GM19397 (cell line): Measurements from ENCODE around the gene ST6GALNAC3.
"Not testable (repeated sequence)": the region's sequence is repeated elsewhere in the genome, so short reads cannot be mapped to it uniquely, and the experiment has no call there.

Experiments
- ATAC-seq: cut with Tn5 transposase; IDR thresholded peaks from one replicate; pipeline ENCODE4 v1.9.1; 2021; ENCODE audit warnings: mild to moderate bottlenecking, moderate library complexity; ENCODE audit not compliant: unreplicated experiment

Gene ST6GALNAC3

GRCh38 chr1:76105372-76105771 is 30.8 kb downstream of the ST6GALNAC3 start:
- no peak for ATAC-seq

DNA sequence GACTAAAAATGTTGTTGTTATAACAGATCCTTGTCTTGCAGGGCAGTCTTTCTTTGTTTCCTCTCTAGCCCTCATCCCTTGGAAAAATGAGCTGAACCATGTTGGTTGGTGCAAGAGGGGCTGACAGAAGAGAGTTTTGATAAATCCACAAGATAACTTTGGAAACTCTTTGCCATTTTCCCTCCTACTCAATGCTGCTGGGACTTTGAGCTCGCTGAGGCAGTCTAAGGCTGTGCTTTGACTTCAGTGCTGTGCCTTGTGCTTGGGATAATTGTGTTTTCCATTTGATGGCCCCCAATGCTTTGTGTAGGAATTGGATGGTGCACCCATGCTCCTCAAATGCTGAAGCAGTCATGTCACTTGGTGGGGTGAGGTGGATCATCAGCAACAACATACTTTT is 31.7 kb downstream of the ST6GALNAC3 start:
- no peak for ATAC-seq

DNA sequence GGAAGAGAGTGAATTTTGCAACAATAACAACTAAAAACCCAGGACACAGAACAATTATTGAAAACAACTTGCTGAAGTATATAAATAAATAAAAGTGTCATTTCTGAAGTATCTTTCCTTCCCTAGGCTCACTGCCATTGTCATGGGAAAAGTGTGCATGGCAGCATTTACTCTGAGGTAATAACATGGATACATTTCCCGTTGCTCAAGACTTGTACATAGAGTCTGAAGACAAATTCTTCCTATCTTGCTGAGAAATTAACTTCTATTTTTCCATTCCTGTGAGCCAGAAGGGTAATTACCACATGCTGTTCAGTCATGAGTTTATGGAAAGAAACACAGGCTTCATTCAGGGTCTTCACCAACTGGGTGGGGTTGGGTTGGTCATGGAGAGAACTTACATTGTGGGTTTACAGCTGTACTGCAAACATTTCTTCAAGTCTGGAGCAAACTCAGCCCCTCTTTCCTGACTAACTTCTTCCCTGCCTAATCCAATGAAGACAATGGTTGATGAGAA is 32.2 kb downstream of the ST6GALNAC3 start:
- no peak for ATAC-seq

DNA sequence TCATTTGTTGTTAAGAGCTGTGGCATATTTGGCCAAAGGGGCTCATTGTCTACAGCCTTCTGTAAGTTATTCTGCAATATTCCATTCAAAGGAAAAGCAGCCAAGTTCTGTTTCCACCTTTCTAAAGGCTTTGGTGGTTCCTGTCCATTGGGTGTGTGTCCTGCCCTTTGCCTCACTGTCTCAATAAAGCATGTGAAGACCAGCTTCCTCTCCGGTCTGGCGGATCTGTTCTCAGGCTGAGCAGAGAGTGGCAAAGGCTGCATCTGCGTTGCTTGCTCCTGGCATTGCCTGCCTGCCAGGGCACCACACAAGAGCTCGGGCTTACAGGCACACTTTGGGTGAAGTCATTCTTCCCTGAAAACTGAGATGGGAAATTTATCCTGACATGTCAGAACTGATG is 34.9 kb downstream of the ST6GALNAC3 start:
- ATAC-seq = no peak

DNA sequence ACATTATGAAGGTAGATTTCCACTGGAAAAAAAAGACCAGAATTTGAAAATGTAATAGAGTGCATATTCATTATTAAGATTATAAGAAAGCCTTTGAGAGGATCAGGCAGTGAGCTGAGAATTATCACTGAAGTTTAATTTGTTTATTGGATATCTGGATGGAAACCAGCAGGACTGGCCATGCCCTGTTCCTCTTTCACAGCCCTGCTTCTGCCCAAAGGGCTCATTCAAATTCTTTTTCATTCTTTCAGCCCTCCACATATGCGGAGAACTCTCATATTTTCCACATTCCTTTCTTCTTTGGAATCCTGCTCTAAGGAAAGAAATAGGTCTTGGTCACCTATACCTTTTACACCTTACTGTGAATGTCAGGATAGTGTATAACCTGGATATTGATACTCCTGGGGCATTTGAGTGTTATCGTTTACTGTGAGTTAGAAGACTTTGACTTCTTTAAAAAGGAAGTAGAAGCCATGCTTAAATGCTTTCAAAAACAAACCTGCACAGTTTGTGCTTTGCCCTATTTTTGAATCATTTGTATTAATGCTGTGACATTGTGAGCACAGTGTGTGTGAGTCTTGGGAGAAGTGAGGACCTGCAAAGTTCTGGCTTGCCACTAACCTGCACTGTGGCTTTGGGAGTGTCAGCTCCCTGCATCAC is 35.5 kb downstream of the ST6GALNAC3 start:
- ATAC-seq = no peak

DNA sequence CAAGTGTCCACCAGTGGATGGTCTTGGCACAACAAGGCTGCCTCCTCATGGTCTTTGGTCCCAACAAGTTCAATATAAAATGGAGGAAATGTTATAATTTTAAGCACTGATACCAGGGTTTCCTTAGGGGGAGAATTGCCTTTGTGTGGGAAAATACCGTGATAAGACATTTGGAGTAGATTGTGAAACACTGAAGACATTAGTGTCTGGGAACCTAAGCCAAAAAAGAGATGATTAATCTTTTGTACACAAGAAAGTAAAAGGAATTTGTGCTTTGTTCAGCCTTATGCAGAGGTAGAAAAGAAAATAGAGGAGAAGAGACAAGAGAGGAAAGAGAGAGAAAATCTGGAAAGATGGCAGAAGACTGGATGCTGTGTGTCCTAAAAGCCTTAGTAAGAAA is 36.1 kb downstream of the ST6GALNAC3 start:
- ATAC-seq = no peak

DNA sequence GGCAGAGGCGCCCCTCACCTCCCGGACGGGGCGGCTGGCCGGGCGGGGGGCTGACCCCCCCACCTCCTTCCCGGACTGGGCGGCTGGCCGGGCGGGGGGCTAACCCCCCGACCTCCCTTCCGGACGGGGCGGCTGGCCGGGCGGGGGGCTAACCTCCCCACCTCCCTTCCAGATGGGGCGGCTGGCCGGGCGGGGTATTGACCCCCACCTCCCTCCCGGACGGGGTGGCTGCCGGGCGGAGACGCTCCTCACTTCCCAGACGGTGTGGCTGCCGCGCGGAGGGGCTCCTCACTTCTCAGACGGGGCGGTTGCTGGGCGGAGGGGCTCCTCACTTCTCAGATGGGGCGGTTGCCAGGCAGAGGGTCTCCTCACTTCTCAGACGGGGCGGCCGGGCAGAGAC is 37.8 kb downstream of the ST6GALNAC3 start:
- not testable (repeated sequence) for ATAC-seq

DNA sequence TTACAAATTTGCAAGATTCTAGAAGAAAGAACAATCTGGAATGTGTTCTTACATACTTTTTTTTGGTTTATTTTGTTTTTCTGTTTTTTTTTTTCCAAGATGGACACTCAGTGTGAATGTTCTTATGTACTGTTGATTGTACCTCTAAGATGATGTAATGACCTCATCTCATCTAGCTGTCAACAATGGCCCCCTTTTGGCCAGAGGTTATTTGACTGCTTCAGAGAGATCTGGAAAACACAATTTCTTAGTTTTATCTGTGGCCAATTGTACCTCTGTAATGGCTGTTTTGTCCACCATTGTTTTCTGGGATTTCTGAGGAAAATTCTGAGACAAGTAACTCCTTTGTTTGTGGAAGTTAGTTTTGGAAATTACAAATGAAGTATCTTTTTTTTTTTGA is 38.9 kb downstream of the ST6GALNAC3 start:
- no peak for ATAC-seq

DNA sequence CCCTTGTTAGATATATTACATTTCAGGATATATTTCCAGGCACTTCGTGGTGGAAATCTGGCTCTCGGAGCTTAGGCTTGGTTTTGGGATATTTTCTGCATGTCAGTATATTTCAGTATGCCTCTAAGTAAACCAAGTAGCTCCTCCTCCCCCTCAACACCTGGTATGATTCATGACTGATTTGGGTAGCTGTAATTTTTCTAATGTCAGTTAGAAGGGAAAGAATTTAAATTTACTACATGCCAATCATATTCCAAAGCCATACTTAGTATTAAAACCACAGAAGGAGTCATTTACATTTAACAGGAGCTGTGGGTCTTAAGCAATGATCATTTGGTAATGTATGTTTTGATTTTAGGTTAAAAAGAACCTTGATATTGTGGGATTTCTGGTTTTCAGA is 40.6 kb downstream of the ST6GALNAC3 start:
- no peak for ATAC-seq

GRCh38 chr1:76121850-76122249 is 47.3 kb downstream of the ST6GALNAC3 start:
- ATAC-seq = no peak

DNA sequence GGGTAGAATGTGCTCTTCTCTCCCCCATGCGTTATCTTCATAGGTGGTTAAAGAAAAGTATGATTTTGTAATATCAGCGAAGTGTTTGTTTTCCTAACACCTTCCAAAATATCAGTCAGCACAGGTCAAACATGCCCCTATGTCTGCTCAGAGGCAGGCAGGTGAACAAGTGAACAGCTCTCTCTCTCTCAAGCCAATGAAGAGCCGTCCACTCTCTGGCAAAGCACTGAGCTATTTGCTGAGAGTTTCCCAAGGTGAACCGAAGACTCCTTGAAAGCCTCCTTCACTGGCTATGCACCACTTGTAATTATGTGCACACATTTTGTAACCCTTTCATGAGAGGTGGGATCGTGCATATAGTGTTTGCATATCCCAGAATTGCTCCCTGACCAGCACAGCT is 47.7 kb downstream of the ST6GALNAC3 start:
- ATAC-seq = no peak

DNA sequence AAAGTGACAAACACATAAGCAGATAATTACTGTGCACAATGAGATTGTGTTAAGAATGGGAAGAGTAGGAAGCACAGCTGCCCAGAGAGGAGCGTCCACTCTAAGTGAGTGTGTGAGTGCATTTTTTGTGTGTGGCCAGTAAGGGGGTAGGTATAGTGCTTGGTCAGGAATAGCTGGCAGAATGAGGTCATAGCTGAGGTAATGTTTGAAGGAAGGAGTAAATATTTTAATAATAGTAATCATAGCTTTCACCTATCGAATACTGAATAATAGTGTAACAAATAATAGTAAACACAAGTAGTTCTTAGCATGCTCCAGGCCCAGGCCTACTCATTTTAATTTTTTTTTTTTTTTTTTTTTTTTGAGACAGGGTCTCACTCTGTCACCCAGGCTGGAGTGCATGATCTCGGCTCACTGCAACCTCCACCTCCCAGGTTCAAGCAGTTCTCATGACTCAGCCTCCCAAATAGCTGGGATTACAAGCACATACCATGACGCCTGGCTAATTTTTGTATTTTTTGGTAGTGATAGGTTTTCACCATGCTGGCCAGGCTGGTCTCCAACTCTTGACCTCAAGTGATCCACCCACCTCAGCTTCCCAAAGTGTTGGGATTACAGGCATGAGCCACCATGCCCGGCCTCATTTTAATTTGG is 49.0 kb downstream of the ST6GALNAC3 start:
- ATAC-seq = not testable (repeated sequence)

- no peak for ATAC-seq
Measured at GRCh38 chr1:76124196-76124595, 49.6 kb downstream of the ST6GALNAC3 start.

DNA sequence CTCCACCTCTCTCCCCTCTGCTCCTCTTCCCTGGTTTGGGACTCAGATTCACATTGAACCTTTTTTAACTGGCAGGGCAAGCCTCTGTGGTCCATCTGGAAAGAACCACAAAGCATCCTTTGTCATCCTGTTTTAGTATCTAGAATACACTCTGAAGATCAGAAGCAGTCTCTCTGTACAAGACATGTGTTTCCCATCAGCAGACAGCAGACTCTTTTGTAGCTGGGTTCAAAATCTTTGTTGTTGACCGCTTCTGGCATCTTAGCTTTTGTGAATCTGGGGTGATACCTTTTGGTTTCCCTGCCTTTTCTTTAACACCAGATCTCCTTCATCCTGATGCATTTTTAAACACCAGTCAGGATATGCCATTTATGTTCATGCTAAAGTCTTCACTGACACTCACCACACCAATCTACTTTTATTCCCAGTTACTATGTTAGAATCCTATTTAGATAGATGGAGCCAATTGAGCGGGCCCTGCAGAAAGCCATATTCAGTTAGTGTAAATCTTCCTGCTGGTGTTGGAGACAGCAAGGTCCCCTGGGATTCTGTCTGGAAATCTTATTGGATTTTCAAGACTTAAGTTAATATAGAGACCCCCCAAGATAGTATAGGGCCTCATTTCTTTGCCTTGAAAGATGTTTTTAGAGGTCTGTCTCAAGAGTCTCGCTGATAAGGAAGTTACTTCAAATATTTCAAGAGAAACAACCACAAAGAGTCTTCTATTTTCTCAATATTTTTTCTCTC is 51.1 kb downstream of the ST6GALNAC3 start:
- no peak for ATAC-seq

- no peak for ATAC-seq
Measured at GRCh38 chr1:76128096-76128495, 53.5 kb downstream of the ST6GALNAC3 start.

DNA sequence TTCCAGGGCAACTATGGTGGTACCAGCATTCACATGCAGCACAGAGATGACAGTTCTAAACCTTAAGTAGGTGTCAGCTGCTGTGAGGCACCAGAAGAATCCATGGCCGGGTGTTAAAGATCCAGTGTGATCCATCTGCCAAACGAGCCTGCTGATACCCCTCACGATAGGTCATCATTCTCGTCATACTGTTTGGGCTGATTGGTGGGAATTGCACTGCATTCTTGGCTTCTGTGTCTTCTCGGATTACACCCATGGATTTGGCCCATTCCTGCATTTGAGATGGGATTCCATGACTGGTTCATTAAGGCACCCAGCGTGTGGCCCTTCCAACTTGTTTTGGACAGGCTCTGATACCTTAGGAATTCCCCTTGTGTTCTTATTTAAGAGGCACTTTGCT is 55.2 kb downstream of the ST6GALNAC3 start:
- no peak for ATAC-seq

DNA sequence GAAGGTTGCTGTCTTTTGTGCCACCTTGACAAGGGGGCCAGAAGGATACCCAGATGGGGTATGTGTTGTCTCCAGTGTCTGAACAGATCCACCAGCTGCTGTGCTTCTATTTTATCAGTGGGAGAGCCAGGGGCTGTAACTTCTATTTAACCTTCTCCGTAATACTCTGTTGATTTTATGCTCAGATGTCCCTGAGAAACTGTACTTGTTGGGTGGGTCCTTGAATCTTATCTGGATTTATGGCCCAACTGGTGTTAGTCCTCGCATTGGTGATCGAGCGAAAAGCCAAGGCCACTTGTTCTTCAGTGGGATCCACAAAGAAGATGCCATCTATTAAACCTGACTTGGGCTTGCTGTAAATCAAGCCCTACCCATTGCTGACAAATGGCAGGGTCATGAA is 56.4 kb downstream of the ST6GALNAC3 start:
- ATAC-seq = no peak

- ATAC-seq = no peak
Measured at GRCh38 chr1:76133977-76134376, 59.4 kb downstream of the ST6GALNAC3 start.

DNA sequence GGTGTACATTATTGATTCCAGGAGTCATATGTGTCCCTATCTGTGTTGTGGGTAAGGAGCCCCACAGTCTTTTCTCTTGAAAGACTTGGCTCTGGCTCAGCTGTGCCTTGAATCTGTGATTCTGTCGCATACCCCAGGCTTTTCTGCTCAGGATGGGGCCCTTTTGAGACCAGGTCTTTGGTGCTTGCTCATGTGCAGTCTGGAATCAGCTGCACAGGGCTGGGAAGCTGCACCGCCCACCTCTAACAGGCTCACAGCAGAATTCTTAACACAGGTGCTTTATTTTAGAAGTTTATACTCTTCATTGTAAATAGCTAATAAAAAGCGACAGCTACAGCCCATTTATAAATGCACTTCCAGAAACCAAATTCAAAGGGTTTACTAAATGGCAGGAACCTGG is 61.3 kb downstream of the ST6GALNAC3 start:
- no peak for ATAC-seq

DNA sequence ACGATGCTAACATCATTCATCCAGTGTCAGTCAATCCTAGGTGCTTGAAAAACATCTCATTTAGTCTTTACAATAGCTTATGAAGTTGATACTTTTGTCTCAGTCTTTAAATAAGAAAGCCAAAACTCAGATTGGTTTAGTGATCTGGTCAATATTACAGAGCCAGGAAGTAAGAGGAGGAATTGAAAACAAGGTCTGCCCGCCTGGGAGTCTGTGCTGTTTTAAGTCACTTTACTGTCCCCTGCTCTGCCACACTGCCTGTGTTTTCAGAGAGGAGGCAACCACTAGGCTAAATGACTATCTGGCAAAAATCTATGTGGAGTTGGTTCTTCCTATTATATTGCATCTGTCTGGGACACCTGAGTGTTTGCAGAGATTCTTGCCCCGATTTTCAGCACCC is 62.3 kb downstream of the ST6GALNAC3 start:
- ATAC-seq = no peak

DNA sequence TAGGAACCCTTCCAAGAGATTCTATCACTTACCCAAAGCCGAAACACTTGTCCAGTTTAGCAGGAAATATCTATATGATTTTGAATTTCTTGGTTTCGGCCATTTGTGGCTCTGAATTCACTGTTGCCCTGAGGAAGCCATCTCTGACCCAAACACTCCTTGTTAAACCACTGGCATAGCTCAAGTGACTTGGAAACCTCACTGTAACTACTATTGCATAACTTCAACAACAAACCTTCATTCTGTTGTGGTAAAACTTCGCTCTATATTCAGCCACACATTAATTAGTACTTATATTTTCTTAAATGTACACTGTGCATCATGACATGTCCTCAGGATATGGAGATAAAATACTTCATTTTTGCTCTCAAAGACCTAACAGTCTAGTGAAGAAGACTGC is 63.2 kb downstream of the ST6GALNAC3 start:
- ATAC-seq = no peak

GRCh38 chr1:76138217-76138616 is 63.7 kb downstream of the ST6GALNAC3 start:
- ATAC-seq = no peak
